GM19328 (cell line): Measurements from ENCODE around the gene ZNF584.
"Not testable (repeated sequence)": the region's sequence is repeated elsewhere in the genome, so short reads cannot be mapped to it uniquely, and the experiment has no call there.

ENCODE experiments used
- ATAC-seq: cut with Tn5 transposase; IDR thresholded peaks from one replicate; pipeline ENCODE4 v1.9.1; 2021; ENCODE audit warnings: mild to moderate bottlenecking, moderate library complexity; ENCODE audit not compliant: unreplicated experiment

Gene ZNF584

GRCh38 chr19:58403920-58404478 lies 4.5 kb upstream of the ZNF584 start:
- not testable (repeated sequence) for ATAC-seq

GRCh38 chr19:58406818-58407657 lies 1.4 kb upstream of the ZNF584 start:
- no peak for ATAC-seq

GRCh38 chr19:58407658-58408151 lies 744 bp upstream of the ZNF584 start:
- ATAC-seq = no peak

- ATAC-seq = no peak
Measured at GRCh38 chr19:58409010-58409790, 751 bp downstream of the ZNF584 start.

DNA sequence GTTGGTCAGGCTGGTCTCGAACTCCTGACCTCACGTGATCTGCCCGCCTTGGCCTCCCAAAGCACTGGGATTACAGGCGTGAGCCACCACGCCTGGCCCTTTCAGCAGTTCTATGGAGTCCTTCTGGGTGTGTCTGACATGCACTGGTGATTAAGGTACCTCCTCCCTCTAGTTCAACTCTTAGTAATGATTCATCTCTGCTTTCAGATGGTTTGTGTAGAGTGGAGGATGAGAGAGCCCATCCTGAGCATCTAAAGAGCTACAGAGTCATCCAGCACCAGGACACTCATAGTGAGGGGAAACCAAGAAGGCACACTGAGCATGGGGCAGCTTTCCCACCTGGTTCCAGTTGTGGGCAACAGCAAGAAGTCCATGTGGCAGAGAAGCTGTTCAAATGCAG lies 8.2 kb downstream of the ZNF584 start:
- no peak for ATAC-seq

- no peak for ATAC-seq
Measured at GRCh38 chr19:58417071-58417470, 8.6 kb downstream of the ZNF584 start.

GRCh38 chr19:58428617-58429016 lies 20.2 kb downstream of the ZNF584 start:
- ATAC-seq = no peak

GRCh38 chr19:58429745-58430144 lies 21.3 kb downstream of the ZNF584 start:
- no peak for ATAC-seq

DNA sequence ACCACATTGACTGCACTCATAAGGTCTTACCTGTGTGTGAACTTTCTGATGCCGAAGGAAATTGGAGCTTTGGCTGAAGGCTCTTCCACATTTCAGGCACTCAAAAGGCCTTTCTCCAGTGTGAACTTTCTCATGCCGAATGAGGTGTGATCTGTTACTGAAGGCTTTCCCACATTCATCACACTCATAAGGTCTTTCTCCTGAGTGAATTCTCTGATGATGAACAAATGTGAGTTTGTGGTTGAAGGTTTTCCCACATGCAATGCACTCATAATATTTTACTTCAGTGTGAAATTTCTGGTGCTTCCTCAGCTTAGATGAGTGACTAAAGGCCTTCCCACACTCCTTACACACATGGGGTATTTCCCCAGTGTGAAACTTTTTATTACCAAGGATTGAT lies 25.8 kb downstream of the ZNF584 start:
- ATAC-seq = no peak

DNA sequence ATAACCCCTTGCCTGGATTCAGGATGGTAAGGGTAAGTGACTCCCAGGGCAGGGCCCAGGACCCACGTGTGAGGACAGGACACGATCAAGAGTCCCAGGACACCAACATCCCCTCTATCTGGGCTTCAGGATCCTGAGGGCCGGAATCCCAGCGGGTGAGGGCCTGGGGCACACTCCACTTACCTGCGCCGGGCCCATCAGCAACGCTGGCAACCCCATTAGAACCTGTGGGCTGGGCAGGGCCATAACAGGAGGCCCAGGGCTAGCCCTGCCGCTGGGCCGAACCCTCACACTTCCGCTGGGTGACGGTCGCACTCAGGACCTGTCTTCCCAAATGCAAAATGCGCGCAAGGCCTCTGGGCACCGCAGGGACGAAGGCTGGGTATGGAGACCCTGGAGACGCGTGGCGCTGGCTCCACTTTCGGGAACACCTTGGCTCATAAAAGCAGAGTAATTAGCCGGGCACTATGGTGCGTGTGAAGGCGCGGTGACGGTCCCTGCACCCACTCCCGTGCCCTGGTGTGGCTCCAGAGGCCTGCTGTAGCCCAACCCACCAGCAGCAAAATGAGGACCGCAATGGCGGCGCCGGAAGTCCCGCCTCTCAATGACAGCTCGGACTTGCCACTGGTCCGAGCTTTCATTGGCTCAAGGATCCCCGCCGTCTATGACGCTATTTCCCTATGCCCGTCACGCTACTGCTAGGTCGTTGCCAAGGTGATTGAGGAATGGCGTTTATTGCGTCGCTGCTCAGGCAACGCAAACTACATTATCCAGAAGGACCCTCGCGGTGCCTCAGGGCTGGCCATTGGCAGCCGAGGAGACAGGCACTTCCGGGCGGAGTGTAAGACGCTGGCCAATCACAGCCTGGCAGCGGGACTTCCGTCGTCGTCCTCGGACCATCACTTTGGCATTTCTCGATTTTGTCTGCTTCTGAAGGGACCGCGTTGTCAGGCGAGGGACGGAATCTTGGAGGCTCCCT lies 31.4 kb downstream of the ZNF584 start, which contains the start of gene ZNF132:
TSS of gene ZNF132 (minus strand) at position 578 of the 979 bp plus-strand sequence. CDS start at position 246, 332 bp downstream.
- peak; percentile 98 for ATAC-seq

DNA sequence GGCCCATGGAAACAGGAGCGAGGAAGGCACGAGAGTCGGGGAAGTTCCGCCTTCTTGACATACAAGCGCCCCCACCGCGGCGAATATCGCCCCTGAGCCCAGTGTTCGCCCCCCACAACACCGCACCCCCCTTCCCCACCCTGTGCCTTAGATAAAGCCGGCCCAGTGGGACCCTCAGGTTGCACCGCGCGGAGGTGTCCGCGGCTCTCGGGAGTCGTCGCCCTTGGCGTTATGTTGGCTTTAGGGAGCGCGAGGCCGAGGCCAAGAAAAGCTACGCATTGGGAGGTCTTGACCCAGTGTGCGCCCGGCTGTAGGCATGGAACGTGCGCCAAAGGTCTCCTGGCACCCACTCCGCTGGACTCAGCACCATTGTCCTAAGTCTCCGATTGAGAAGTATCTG lies 32.1 kb downstream of the ZNF584 start:
- no peak for ATAC-seq

- ATAC-seq = not testable (repeated sequence)
Measured at GRCh38 chr19:58442986-58443385, 34.5 kb downstream of the ZNF584 start.

DNA sequence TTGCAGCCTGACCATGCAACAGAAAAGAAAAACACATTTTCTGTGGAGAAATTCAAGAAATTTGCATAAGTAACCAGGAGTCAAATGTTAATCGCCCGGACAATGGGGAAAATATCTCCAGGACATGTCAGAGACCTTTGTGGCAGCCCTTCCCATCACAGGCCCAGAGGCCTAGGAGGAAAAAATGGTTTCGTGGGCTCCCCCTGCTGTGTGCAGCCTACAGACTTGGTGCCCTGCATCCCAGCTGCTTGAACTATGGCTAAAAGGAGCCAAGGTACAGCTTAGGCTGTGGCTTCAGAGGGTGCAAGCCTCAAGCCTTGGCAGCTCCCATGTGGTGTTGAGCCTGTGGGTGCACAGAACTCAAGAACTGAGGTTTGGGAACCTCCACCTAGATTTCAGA lies 40.4 kb downstream of the ZNF584 start:
- ATAC-seq = not testable (repeated sequence)

GRCh38 chr19:58449980-58450379 lies 41.5 kb downstream of the ZNF584 start:
- ATAC-seq = not testable (repeated sequence)

- peak; percentile 7 for ATAC-seq
Measured at GRCh38 chr19:58450856-58451357, 42.5 kb downstream of the ZNF584 start.

GRCh38 chr19:58451358-58452101 lies 43.1 kb downstream of the ZNF584 start, which contains the start of gene ZNF324B:
Gene ZNF324B, plus strand, starts transcription at chr19:58451622. Its CDS starts 2,080 bp downstream, at chr19:58453702.
- ATAC-seq = peak; percentile 93

GRCh38 chr19:58453743-58454142 lies 45.3 kb downstream of the ZNF584 start:
- no peak for ATAC-seq

- no peak for ATAC-seq
Measured at GRCh38 chr19:58455306-58455705, 46.9 kb downstream of the ZNF584 start.

GRCh38 chr19:58456111-58456510 lies 47.7 kb downstream of the ZNF584 start:
- ATAC-seq = no peak
